Nephron progenitor cell (in vitro differentiated cells): ENCODE results near the gene ZNF775.
A peak's percentile ranks its signal among the peaks of the same experiment; 100 is the strongest.

ENCODE experiments used
- DNase-seq: peaks from one replicate; pipeline ENCODE4 v3.0.0; 2021
- H3K27ac Mint-ChIP-seq: 2 replicates; pipeline ENCODE4 v1.8.0; 2021; ENCODE audit warnings: mild to moderate bottlenecking, moderate library complexity, mixed read lengths
- H3K27me3 Mint-ChIP-seq: 2 replicates; pipeline ENCODE4 v1.8.0; 2021; ENCODE audit warnings: mild to moderate bottlenecking, low read depth, mixed read lengths; ENCODE audit not compliant: poor library complexity
- H3K36me3 Mint-ChIP-seq: 2 replicates; pipeline ENCODE4 v1.8.0; 2021; ENCODE audit warnings: low read depth, mixed read lengths
- H3K4me1 Mint-ChIP-seq: 2 replicates; pipeline ENCODE4 v1.8.0; 2021; ENCODE audit warnings: mixed read lengths
- H3K4me3 Mint-ChIP-seq: 2 replicates; pipeline ENCODE4 v1.8.0; 2021; ENCODE audit warnings: mild to moderate bottlenecking, moderate library complexity, mixed read lengths
- H3K9me3 Mint-ChIP-seq: 2 replicates; pipeline ENCODE4 v1.8.0; 2021; ENCODE audit warnings: mild to moderate bottlenecking, moderate library complexity, mixed read lengths
- CTCF ChIP-seq: fragments of 200-600 bp; sonication (generic); IDR thresholded peaks from 2 replicates; pipeline ENCODE4 v1.5.0; 2021; ENCODE audit warnings: antibody characterized with exemption

ZNF775 gene

GRCh38 chr7:150358988-150359621 is 20.0 kb upstream of the ZNF775 start:
- TF ChIP-seq CTCF: no peak
- Mint-ChIP-seq H3K4me1 (peaks cover 70% of the 10 kb centered on the region), H3K9me3 (no peaks in the 10 kb centered on the region), H3K27me3 (no peaks in the 10 kb centered on the region), H3K27ac (no peak overlapping the region), H3K36me3 (no peaks in the 10 kb centered on the region), H3K4me3 (no peak overlapping the region)
- no peak for DNase-seq

- Mint-ChIP-seq H3K9me3 (no peaks in the 10 kb centered on the region), H3K27me3 (no peaks in the 10 kb centered on the region), H3K4me3 (peak overlapping the region; percentile 1), H3K36me3 (no peaks in the 10 kb centered on the region), H3K27ac (no peak overlapping the region), H3K4me1 (peaks cover 73% of the 10 kb centered on the region)
- TF ChIP-seq CTCF: no peak
- no peak for DNase-seq
Measured at GRCh38 chr7:150359622-150360362, 19.3 kb upstream of the ZNF775 start.

DNA sequence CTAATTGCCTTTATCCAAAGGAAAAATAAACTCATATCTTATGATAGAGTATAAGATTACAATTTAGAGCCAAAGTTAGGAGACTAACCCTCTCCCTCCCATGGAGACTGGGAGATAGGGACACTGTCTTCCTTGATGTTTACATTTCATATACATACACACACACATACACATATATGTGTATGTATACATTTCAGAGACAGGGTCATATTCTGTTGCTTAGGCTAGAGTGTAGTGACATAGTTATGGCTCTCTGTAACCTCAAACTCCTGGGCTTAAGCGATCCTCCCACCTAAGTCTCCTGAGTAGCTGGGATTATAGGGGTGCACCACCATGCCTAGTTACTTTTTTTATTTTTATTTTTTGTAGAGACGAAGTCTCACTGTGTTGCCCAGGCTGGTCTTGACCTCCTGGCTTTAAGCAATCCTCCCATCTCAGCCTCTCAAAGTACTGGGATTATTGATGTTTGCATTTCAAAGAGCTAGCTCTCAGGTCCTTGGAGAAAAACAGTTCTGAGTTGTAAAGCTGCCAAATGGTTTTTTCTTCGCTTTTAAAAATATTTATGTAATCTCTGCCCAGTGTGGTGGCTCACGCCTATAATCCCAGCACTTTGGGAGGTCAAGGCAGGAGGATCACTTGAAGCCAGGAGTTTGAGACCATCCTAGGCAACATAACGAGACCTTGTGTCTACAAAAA is 18.6 kb upstream of the ZNF775 start:
- DNase-seq: no peak
- no peak overlapping the region for H3K27ac Mint-ChIP-seq
- no peaks in the 10 kb centered on the region for H3K36me3 Mint-ChIP-seq
- peaks cover 69% of the 10 kb centered on the region for H3K4me1 Mint-ChIP-seq
- no peak for TF ChIP-seq CTCF
- H3K27me3 Mint-ChIP-seq: no peaks in the 10 kb centered on the region
- H3K9me3 Mint-ChIP-seq: no peaks in the 10 kb centered on the region
- no peak overlapping the region for H3K4me3 Mint-ChIP-seq

DNA sequence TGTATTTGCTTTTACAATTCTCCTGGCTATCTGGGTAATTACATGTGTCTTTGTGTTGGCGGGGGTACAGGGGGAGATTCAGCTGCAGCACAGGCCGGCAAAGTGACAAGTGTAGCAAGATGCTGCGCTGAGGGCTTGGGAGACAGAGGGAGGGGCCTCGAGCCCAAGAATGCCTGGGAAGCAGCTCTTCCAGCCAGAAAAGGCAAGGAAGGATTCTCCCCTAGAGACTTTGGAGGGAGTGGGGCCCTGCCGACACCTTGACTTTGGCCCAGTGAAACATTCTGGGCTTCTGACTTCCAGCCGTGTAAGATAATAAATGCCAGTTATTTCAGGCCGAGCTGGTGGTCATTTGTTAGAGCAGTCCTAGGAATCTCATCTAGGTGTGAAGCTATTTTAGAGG is 17.7 kb upstream of the ZNF775 start:
- peak overlapping the region; percentile 48 for H3K4me3 Mint-ChIP-seq

GRCh38 chr7:150361807-150362621 is 17.1 kb upstream of the ZNF775 start:
- Mint-ChIP-seq H3K9me3 (no peaks in the 10 kb centered on the region), H3K4me3 (peak overlapping the region; percentile 48), H3K36me3 (no peaks in the 10 kb centered on the region), H3K4me1 (peaks cover 66% of the 10 kb centered on the region), H3K27me3 (no peaks in the 10 kb centered on the region), H3K27ac (peak overlapping the region; percentile 94)
- no peak for TF ChIP-seq CTCF
- no peak for DNase-seq

More for the DNA sequence above, 17.7 kb upstream of the ZNF775 start:
- no peak for TF ChIP-seq CTCF
- Mint-ChIP-seq H3K27ac (peak overlapping the region; percentile 94), H3K4me1 (peaks cover 68% of the 10 kb centered on the region), H3K27me3 (no peaks in the 10 kb centered on the region), H3K9me3 (no peaks in the 10 kb centered on the region), H3K36me3 (no peaks in the 10 kb centered on the region)
- DNase-seq: no peak
